Transverse colon (tissue), 4 donors: Measurements from ENCODE around the gene PKD2. TPM values are rescaled to one million over a fixed set of nuclear protein-coding genes. Genes with fewer than 3 reads are reported as not detected.

Experiments
- DNase-seq: peaks from one replicate; pipeline ENCODE4 v3.0.0-alpha.2; 2019
- H3K27ac ChIP-seq, 4 donors: fragments of 200-600 bp; sonication (generic); 2 replicates each; pipeline ENCODE4 v1.5.1; 2016 to 2018; ENCODE audit warnings: inconsistent platforms in 4 of 4
- H3K27me3 ChIP-seq: fragments of 200-600 bp; sonication (generic); 2 replicates; pipeline ENCODE4 v1.5.1; 2017; ENCODE audit warnings: inconsistent platforms
- H3K36me3 ChIP-seq, 4 donors: fragments of 200-600 bp; sonication (generic); 2 replicates each; pipeline ENCODE4 v1.5.1; 2017 to 2019; ENCODE audit warnings: inconsistent platforms in 4 of 4
- H3K4me1 ChIP-seq, 4 donors: fragments of 200-600 bp; sonication (generic); 2 replicates each; pipeline ENCODE4 v1.5.1; 2017 to 2020; ENCODE audit warnings: inconsistent platforms in 4 of 4
- H3K4me3 ChIP-seq, 4 donors: fragments of 200-600 bp; sonication (generic); 1 replicate in 1 of 4; 2 replicates in 3 of 4; pipeline versions ENCODE4 v1.5.1 to v1.6.1; 2017 to 2019; ENCODE audit warnings: inconsistent platforms in 4 of 4
- H3K9me3 ChIP-seq, 2 donors: fragments of 200-600 bp; sonication (generic); 2 replicates each; pipeline ENCODE4 v1.5.1; 2017 to 2019; ENCODE audit warnings: inconsistent platforms in 2 of 2
- EP300 ChIP-seq: sonication (generic); formaldehyde crosslinking; IDR thresholded peaks from one replicate; pipeline ENCODE4 v1.6.1; 2017; ENCODE audit warnings: antibody characterized with exemption, low read depth
- POLR2A ChIP-seq: fragments of 450-650 bp; IDR thresholded peaks from one replicate; pipeline ENCODE4 v1.6.1; 2016; ENCODE audit warnings: antibody characterized with exemption, mild to moderate bottlenecking, moderate library complexity
- POLR2AphosphoS5 ChIP-seq, 3 donors: sonication (generic); formaldehyde crosslinking; IDR thresholded peaks; one replicate each; pipeline ENCODE4 v1.6.1; 2016; ENCODE audit warnings: antibody characterized with exemption in 3 of 3
- WGBS, 2 donors: methylation state at CpG; one replicate each; pipeline ENCODE4 v1.1.5; 2018; ENCODE audit warnings: low coverage in 1 of 2; 5-methylcytosine and 5-hydroxymethylcytosine counted together
- in situ Hi-C, 4 donors: fragments of 200-750 bp; cut with MboI; loops; one replicate each; pipeline versions ENCODE4 v1.15.0 to v1.15.1; 2017; ENCODE audit warnings: low sequenced_read_pairs in 3 of 4, low pct_ligation_motif_present in 1 of 4, low pct_unique_long_range_greater_than_20kb in 1 of 4
- intact Hi-C: fragments of 100-400 bp; cut with DNase I; formaldehyde crosslinking; loops from one replicate; pipeline ENCODE4 v1.15.1; 2023; ENCODE audit warnings: low total_unique reads
- total RNA-seq, 4 donors: library from RNA; depleted of rRNA; stranded (reverse); fragments of >200 nt; gene quantifications; one replicate each; pipeline ENCODE4 v1.1.0, GENCODE V29; 2016
- TF ChIP-seq, protein P1 (sequence below), 5 experiments: fragments of 200-600 bp in 3 of 5; fragments of 450-650 bp in 2 of 5; sonication (generic) in 3 of 5; IDR thresholded peaks; 1 replicate in 2 of 5; 2 replicates in 3 of 5; pipeline ENCODE4 v1.5.1; 2016 to 2017; ENCODE audit warnings: antibody characterized with exemption in 5 of 5, inconsistent platforms in 3 of 5, mild to moderate bottlenecking in 2 of 5, moderate library complexity in 1 of 5

PKD2 gene
- total RNA-seq, 4 donors from 2014 or later, result 15.7 to 48.0 (median 21.5) TPM

DNA sequence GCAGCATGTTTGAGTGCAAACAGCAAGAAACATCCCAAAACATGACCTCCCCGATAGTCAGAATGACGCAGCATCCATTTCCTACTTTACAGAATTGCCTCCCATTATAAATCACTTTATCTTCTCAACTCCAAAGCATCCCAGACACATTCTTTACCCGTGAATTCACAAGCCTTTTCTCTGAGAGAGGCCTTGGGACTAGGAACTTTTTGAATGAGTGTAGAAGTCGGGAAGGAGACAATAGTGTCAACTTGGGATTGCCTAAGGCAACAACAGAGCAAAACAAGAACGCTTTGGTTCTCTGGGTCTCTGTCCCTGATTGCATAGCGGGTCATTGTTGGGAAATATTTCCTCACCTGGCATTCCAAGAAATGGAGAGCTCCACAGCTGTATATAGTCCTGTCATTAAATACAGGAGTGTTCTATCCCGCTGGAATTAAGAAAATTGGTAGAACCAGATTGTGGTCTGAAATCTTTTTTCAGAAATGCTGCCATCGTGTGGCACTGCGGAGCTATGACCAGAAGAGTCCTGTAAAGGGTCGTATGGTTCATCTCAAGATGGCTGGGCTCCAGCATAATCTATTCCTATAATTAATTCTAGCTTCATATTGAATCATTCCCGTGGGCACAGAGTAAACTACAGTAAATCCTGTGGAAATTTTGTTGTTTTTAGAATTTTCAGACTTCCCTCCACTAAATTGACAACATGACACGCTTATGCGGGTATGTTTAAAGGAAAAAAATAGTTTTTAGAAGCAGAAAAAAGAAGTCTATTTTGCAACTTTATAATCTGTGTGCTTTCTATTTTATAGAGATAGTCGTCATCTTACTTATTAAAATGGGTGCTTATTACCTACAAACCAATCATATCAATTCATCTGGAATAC, 33.9 kb upstream of the PKD2 start:
- in situ Hi-C loops, result loop anchor here (5.0 to 10.0 kb wide), 4 partner anchors 116 to 129 kb away; no protein-coding TSS in a partner anchor
- no peaks in the 10 kb centered on the region for H3K9me3 ChIP-seq
- no peak overlapping the region for H3K27ac ChIP-seq
- peaks cover 0 to 6% (median 0%) of the 10 kb centered on the region in 4 donors for H3K4me1 ChIP-seq
- peak; percentile 30 for DNase-seq
- intact Hi-C loops, result no loop called here
- TF ChIP-seq EP300 (no peak), POLR2A (no peak)
- TF ChIP-seq, protein P1, sequence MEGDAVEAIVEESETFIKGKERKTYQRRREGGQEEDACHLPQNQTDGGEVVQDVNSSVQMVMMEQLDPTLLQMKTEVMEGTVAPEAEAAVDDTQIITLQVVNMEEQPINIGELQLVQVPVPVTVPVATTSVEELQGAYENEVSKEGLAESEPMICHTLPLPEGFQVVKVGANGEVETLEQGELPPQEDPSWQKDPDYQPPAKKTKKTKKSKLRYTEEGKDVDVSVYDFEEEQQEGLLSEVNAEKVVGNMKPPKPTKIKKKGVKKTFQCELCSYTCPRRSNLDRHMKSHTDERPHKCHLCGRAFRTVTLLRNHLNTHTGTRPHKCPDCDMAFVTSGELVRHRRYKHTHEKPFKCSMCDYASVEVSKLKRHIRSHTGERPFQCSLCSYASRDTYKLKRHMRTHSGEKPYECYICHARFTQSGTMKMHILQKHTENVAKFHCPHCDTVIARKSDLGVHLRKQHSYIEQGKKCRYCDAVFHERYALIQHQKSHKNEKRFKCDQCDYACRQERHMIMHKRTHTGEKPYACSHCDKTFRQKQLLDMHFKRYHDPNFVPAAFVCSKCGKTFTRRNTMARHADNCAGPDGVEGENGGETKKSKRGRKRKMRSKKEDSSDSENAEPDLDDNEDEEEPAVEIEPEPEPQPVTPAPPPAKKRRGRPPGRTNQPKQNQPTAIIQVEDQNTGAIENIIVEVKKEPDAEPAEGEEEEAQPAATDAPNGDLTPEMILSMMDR (IDR thresholded peaks at IDR 0.05), result peak; percentile 55 to 82 (median 73)
- peaks cover 41% of the 10 kb centered on the region for H3K27me3 ChIP-seq
- 31 to 32% methylated on average over 12 to 14 of the region's 14 CpGs for WGBS, 2 donors
- H3K36me3 ChIP-seq, result no peaks in the 10 kb centered on the region
- no peak overlapping the region for H3K4me3 ChIP-seq

DNA sequence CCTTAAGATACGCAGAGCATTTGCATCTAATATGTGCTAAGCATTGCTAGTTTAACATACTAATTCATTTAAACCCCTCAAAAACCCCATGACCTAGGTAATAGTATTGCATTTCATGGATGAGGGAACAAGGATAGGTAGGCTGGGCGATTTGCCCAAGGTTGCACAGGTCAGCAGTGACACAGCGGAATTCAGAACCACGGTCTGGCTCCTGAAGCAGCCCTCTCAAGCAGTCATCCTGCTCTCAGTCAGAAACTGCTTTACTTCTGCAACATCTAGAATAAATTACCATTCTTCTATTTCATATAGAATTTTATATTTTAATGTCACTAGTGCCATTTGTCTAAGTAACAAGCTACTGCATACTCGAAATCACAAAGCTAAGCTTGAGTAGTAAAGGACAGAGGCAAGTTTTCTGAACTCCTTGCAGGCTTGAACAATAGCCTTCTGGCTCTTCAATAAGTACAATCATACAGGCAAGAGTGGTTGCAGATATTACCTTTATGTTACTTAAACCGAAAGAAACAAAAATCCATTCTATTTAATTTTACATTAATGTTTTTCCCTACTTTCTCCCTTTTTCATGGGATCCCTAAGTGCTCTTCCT, 32.5 kb upstream of the PKD2 start:
- H3K27me3 ChIP-seq, result peaks cover 45% of the 10 kb centered on the region
- DNase-seq, result no peak
- H3K4me1 ChIP-seq, result peaks cover 0 to 6% (median 0%) of the 10 kb centered on the region in 4 donors
- 59 to 62% methylated on average over 6 of the region's 6 CpGs for WGBS, 2 donors
- H3K27ac ChIP-seq, result no peak overlapping the region
- in situ Hi-C loops, result loop anchor here (5.0 to 25.0 kb wide), 5 partner anchors 118 to 313 kb away; partner anchors contain the start of gene DMP1 (in 1 of the 4)
- TF ChIP-seq POLR2A, result no peak
- no peak for TF ChIP-seq POLR2AphosphoS5 (IDR thresholded peaks at IDR 0.05)
- no peak for TF ChIP-seq EP300
- TF ChIP-seq, protein P1 (IDR thresholded peaks at IDR 0.05), result no peak
- H3K9me3 ChIP-seq, result no peaks in the 10 kb centered on the region
- no peaks in the 10 kb centered on the region for H3K36me3 ChIP-seq
- no peak overlapping the region for H3K4me3 ChIP-seq
- intact Hi-C loops, result no loop called here

DNA sequence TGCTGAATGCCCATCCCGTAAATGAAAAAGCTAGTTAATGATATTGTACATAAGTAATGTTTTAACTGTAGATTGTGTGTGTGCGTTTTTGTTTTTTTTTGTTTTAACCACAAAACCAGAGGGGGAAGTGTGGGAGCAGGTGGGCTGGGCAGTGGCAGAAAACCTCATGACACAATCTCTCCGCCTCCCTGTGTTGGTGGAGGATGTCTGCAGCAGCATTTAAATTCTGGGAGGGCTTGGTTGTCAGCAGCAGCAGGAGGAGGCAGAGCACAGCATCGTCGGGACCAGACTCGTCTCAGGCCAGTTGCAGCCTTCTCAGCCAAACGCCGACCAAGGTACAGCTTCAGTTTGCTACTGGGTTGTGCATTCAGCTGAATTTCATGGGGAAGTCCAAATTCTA, 32.0 kb upstream of the PKD2 start, which contains the start of gene SPP1:
Gene SPP1 (plus strand): TSS at position 249 of the 400 bp plus-strand sequence. CDS start 1,182 bp downstream, outside the sequence.
- DNase-seq, result no peak
- H3K27me3 ChIP-seq, result peaks cover 45% of the 10 kb centered on the region
- no peak within 1 kb of the TSS for H3K4me3 ChIP-seq
- in situ Hi-C loops, result loop anchor here in 2 of 4 donors (10.0 to 25.0 kb wide), 3 partner anchors 121 to 313 kb away; partner anchors contain the start of gene DMP1 (in 1 of the 2)
- intact Hi-C loops, result no loop called here
- no peaks in the 10 kb centered on the region for H3K9me3 ChIP-seq
- no peaks in the 10 kb centered on the region for H3K36me3 ChIP-seq
- peaks cover 0 to 6% (median 0%) of the 10 kb centered on the region in 4 donors for H3K4me1 ChIP-seq
- WGBS, 2 donors, result 11 to 30% methylated on average over 4 to 8 of the region's 8 CpGs
- H3K27ac ChIP-seq, result no peak within 1 kb of the TSS
- TF ChIP-seq POLR2AphosphoS5 (IDR thresholded peaks at IDR 0.05), result no peak

DNA sequence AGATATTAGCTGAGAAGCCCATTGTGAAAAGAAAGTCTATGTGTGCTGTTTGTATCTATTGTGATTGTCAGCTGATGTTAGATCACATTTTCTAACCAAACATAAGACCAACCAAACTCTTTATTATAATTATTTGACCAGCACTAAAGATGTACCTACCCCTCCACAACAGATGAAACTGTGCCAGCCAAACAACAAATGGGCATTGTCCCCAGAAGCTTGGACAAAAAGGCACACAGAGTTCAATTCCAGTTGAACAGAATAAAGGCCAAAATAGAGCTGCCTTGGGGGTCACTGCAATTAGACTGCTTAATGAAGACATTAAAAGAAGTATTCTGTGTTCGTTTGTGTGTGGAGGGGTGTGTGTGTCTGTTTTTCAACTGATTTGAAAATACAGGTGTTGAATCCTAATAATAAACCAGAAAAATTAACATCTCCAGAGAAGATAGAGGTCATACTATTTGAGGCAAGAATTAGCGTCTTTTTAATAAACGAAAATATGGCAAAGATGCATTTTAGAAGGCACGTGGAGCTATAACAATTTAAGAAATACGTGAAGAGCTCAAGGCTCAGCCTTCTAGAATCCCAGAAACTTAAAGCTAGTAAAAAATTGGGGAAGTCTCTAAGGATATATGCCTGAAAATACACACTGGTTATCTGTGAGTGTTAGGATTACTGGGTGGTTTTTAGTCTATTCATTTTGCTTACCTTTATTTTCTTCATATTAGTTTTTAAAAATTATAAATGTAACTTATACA, 29.7 kb upstream of the PKD2 start:
- Histone ChIP-seq H3K9me3 (no peaks in the 10 kb centered on the region), H3K4me3 (no peak overlapping the region), H3K27me3 (peaks cover 45% of the 10 kb centered on the region), H3K36me3 (no peaks in the 10 kb centered on the region), H3K4me1 (peaks cover 0 to 6% (median 0%) of the 10 kb centered on the region in 4 donors), H3K27ac (no peak overlapping the region)
- in situ Hi-C loops (loop anchor here in 2 of 4 donors (10.0 to 25.0 kb wide), 3 partner anchors 123 to 315 kb away; partner anchors contain the start of gene DMP1 (in 1 of the 2)), intact Hi-C loops (no loop called here)
- 81 to 92% methylated on average over 4 to 5 of the region's 5 CpGs for WGBS, 2 donors
- no peak for DNase-seq
- no peak for TF ChIP-seq EP300
- no peak for TF ChIP-seq POLR2AphosphoS5 (IDR thresholded peaks at IDR 0.05)
- TF ChIP-seq, protein P1 (IDR thresholded peaks at IDR 0.05), result no peak
- no peak for TF ChIP-seq POLR2A
